GM10266 (cell line): ENCODE measurements around the gene RGS3.
"Not testable (repeated sequence)": the region's sequence is repeated elsewhere in the genome, so short reads cannot be mapped to it uniquely, and the experiment has no call there.

Experiments used
- DNase-seq: peaks from one replicate; pipeline ENCODE4 v3.0.0; 2012; ENCODE audit errors: extremely low spot score
- TF ChIP-seq, protein P1 (sequence below): IDR thresholded peaks from 2 replicates; pipeline ENCODE4 v1.5.1; 2012; ENCODE audit warnings: mild to moderate bottlenecking, low read depth; ENCODE audit not compliant: control insufficient read depth, insufficient read depth; ENCODE audit errors: missing control alignments

Gene RGS3

DNA sequence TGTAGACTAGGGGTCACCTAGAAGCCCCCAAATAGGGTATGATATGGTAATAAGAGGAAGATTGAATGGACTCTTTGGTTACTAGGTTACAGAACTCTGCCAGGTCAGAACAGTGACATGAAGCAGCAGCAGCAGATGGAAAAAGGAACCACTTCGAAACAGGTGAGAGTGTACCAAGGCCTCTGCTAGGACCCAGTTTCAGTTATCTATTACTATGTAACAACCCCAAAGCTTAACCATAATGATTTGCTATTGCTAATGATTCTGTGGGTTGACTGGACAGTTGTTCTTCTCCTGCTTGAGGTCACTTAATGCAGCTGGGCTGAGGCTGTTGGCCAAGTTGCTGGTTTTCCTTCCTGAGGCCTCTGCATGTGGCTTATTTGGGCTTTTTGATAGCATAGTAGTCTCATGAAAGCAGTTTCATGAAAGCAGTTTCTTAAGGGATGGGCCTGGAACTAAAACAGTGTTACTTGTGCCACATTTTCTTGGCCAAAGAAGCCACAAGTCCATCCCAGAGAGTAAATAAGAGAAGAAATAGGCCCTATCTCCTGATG lies 35.4 kb upstream of the RGS3 start:
- no peak for DNase-seq
- TF ChIP-seq, protein P1, sequence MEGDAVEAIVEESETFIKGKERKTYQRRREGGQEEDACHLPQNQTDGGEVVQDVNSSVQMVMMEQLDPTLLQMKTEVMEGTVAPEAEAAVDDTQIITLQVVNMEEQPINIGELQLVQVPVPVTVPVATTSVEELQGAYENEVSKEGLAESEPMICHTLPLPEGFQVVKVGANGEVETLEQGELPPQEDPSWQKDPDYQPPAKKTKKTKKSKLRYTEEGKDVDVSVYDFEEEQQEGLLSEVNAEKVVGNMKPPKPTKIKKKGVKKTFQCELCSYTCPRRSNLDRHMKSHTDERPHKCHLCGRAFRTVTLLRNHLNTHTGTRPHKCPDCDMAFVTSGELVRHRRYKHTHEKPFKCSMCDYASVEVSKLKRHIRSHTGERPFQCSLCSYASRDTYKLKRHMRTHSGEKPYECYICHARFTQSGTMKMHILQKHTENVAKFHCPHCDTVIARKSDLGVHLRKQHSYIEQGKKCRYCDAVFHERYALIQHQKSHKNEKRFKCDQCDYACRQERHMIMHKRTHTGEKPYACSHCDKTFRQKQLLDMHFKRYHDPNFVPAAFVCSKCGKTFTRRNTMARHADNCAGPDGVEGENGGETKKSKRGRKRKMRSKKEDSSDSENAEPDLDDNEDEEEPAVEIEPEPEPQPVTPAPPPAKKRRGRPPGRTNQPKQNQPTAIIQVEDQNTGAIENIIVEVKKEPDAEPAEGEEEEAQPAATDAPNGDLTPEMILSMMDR: no peak

GRCh38 chr9:113431191-113431590 lies 32.3 kb upstream of the RGS3 start:
- TF ChIP-seq, protein P1: no peak
- DNase-seq: no peak

DNA sequence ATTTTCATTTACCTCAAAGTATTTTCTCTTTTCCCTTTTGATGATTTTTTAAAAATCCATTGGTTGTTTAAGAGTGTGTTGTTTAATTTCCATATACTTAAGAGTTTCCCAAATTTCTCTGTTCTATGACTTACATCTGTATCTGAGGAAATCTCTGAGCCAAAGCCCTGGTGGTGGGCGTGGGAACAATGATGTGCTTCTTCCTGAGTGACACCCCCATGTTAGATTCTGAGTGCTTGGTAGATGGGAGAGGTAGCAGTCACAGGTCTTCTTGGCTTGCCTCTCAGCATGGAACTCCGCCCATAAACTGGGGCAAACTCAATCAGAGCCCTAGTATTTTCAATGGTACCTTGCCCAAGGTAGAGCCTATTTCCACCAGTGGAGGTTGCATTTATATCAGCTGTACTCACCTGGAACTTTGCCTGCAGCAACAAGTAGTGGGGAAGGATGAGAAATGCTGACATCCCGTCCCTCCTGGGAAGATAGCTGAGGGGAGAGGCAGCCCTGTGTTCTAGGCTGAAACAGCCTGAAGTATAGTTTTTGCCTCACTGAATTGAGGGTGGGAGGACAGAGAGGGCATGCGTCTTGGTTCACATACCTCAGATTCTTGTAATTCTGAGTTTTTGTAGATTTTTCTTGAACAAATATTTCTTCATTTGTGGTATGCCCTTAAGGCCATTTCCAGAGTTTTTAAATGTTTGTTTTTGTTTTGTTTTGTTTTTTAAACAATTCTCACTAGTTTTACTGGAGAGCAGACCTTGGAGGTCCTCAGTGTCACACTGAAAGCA lies 26.6 kb upstream of the RGS3 start:
- no peak for DNase-seq
- TF ChIP-seq, protein P1: no peak

DNA sequence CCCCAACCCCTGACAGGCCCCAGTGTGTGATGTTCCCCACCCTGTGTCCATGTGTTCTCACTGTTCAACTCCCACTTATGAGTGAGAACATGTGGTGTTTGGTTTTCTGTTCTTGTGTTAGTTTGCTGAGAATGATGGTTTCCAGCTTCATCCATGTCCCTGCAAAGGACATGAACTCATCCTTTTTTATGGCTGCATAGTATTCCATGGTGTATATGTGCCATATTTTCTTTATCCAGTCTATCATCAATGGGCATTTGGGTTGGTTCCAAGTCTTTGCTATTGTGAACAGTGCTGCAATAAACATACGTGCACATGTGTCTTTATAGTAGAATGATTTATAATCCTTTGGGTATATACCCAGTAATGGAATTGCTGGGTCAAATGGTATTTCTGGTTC lies 25.8 kb upstream of the RGS3 start:
- not testable (repeated sequence) for DNase-seq

DNA sequence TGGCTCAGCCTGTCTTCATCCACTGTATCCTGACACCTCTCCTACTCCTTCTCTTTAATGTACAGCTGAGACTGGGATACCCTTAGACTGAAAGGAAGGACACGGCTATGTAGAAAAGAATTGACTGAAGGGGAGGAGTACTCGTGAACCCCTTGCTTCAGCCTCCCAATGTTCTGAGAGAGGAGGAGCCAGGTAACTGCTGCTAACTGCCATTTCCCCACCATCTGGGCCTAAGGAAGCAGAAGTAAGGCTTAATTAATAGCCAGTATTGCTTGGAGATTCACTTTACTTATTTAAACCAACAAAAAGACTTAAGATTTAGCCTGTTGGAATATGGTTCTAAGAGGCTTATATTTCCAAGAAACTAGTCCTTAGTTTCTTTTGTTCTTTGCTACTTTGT lies 18.8 kb upstream of the RGS3 start:
- DNase-seq: no peak

GRCh38 chr9:113446323-113446740 lies 17.2 kb upstream of the RGS3 start:
- TF ChIP-seq, protein P1: peak; percentile 40

More for the DNA sequence above, 18.8 kb upstream of the RGS3 start:
- TF ChIP-seq, protein P1: no peak

DNA sequence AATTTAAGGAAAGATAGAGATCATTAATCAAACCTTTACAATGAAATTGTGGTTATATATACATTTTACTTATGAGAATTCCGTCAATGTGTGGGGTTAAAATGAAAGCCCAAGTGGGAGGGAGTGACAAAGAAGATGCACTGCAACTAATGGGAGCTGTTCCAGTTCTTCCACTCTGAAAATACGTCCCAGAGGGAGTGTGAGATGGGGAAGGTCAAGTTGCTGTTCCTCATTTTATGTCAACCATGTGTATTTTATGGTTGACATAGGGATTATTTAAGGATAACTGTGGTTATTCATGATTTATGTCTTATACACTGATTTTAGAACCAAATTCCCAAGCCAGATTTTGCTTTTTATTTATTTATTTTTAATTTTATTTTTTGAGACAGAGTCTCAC lies 14.2 kb upstream of the RGS3 start:
- DNase-seq: no peak
- TF ChIP-seq, protein P1: no peak

More at GRCh38 chr9:113446323-113446740, 17.2 kb upstream of the RGS3 start:
- DNase-seq: peak; percentile 74
